Transverse colon (tissue), 4 donors: Measurements from ENCODE around the gene KCNH6. TPM values are rescaled to one million over a fixed set of nuclear protein-coding genes. Genes with fewer than 3 reads are reported as not detected.

ENCODE experiments used
- DNase-seq: peaks from one replicate; pipeline ENCODE4 v3.0.0-alpha.2; 2019
- H3K27ac ChIP-seq, 4 donors: fragments of 200-600 bp; sonication (generic); 2 replicates each; pipeline ENCODE4 v1.5.1; 2016 to 2018; ENCODE audit warnings: inconsistent platforms in 4 of 4
- H3K27me3 ChIP-seq: fragments of 200-600 bp; sonication (generic); 2 replicates; pipeline ENCODE4 v1.5.1; 2017; ENCODE audit warnings: inconsistent platforms
- H3K36me3 ChIP-seq, 4 donors: fragments of 200-600 bp; sonication (generic); 2 replicates each; pipeline ENCODE4 v1.5.1; 2017 to 2019; ENCODE audit warnings: inconsistent platforms in 4 of 4
- H3K4me1 ChIP-seq, 4 donors: fragments of 200-600 bp; sonication (generic); 2 replicates each; pipeline ENCODE4 v1.5.1; 2017 to 2020; ENCODE audit warnings: inconsistent platforms in 4 of 4
- H3K4me3 ChIP-seq, 4 donors: fragments of 200-600 bp; sonication (generic); 1 replicate in 1 of 4; 2 replicates in 3 of 4; pipeline versions ENCODE4 v1.5.1 to v1.6.1; 2017 to 2019; ENCODE audit warnings: inconsistent platforms in 4 of 4
- H3K9me3 ChIP-seq, 2 donors: fragments of 200-600 bp; sonication (generic); 2 replicates each; pipeline ENCODE4 v1.5.1; 2017 to 2019; ENCODE audit warnings: inconsistent platforms in 2 of 2
- CTCF ChIP-seq, 5 experiments: fragments of 200-600 bp in 3 of 5; fragments of 450-650 bp in 2 of 5; sonication (generic) in 3 of 5; IDR thresholded peaks; 1 replicate in 2 of 5; 2 replicates in 3 of 5; pipeline ENCODE4 v1.5.1; 2016 to 2017; ENCODE audit warnings: antibody characterized with exemption in 5 of 5, inconsistent platforms in 3 of 5, mild to moderate bottlenecking in 2 of 5, moderate library complexity in 1 of 5
- EP300 ChIP-seq: sonication (generic); formaldehyde crosslinking; IDR thresholded peaks from one replicate; pipeline ENCODE4 v1.6.1; 2017; ENCODE audit warnings: antibody characterized with exemption, low read depth
- POLR2A ChIP-seq: fragments of 450-650 bp; IDR thresholded peaks from one replicate; pipeline ENCODE4 v1.6.1; 2016; ENCODE audit warnings: antibody characterized with exemption, mild to moderate bottlenecking, moderate library complexity
- POLR2AphosphoS5 ChIP-seq, 3 donors: sonication (generic); formaldehyde crosslinking; IDR thresholded peaks; one replicate each; pipeline ENCODE4 v1.6.1; 2016; ENCODE audit warnings: antibody characterized with exemption in 3 of 3
- WGBS, 2 donors: methylation state at CpG; one replicate each; pipeline ENCODE4 v1.1.5; 2018; ENCODE audit warnings: low coverage in 1 of 2; 5-methylcytosine and 5-hydroxymethylcytosine counted together
- in situ Hi-C, 4 donors: fragments of 200-750 bp; cut with MboI; loops; one replicate each; pipeline versions ENCODE4 v1.15.0 to v1.15.1; 2017; ENCODE audit warnings: low sequenced_read_pairs in 3 of 4, low pct_ligation_motif_present in 1 of 4, low pct_unique_long_range_greater_than_20kb in 1 of 4
- intact Hi-C: fragments of 100-400 bp; cut with DNase I; formaldehyde crosslinking; loops from one replicate; pipeline ENCODE4 v1.15.1; 2023; ENCODE audit warnings: low total_unique reads
- total RNA-seq, 4 donors: library from RNA; depleted of rRNA; stranded (reverse); fragments of >200 nt; gene quantifications; one replicate each; pipeline ENCODE4 v1.1.0, GENCODE V29; 2016

The KCNH6 gene
- total RNA-seq, 4 donors from 2014 or later, result 0.48 to 0.96 TPM; not detected in 2

DNA sequence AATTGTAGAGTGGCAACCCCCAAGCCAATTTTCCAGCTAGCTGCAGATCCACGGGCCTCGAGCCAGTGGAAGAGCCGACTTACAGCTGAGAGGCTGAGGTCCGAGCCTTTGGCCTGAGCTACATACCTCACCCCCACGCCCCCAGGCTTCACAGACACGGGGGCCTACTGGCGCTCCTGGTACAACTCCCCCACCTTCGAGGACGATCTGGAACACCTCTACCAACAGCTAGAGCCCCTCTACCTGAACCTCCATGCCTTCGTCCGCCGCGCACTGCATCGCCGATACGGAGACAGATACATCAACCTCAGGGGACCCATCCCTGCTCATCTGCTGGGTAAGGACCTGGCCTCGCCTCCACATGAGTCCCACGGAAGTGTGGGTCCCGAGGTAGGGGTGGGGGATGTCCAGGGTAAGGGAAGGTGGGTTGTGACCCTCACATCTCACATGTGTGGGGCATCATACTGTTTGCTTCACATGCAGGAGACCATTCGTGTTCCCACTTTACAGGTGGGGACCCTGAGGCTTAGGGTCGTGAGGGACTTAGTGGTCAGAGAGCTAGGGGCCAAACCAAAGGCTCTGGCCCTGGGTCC is 42.9 kb upstream of the KCNH6 start:
- intact Hi-C loops (loop anchor here (5.0 kb wide), 1 partner anchor 48 kb away; no protein-coding TSS in a partner anchor), in situ Hi-C loops (no loop called here)
- Histone ChIP-seq H3K4me3 (no peak overlapping the region), H3K4me1 (peaks cover 14 to 27% (median 23%) of the 10 kb centered on the region in 4 donors), H3K27me3 (peaks cover 13% of the 10 kb centered on the region), H3K36me3 (no peaks in the 10 kb centered on the region), H3K9me3 (no peaks in the 10 kb centered on the region), H3K27ac (no peak overlapping the region)
- DNase-seq, result no peak
- 89% methylated on average over 21 of the region's 21 CpGs; no CpG with 5 or more reads in 1 of the 2 donors for WGBS, 2 donors
- no peak for TF ChIP-seq POLR2AphosphoS5 (IDR thresholded peaks at IDR 0.05)
- no peak for TF ChIP-seq CTCF (IDR thresholded peaks at IDR 0.05)
- no peak for TF ChIP-seq POLR2A
- TF ChIP-seq EP300, result no peak

DNA sequence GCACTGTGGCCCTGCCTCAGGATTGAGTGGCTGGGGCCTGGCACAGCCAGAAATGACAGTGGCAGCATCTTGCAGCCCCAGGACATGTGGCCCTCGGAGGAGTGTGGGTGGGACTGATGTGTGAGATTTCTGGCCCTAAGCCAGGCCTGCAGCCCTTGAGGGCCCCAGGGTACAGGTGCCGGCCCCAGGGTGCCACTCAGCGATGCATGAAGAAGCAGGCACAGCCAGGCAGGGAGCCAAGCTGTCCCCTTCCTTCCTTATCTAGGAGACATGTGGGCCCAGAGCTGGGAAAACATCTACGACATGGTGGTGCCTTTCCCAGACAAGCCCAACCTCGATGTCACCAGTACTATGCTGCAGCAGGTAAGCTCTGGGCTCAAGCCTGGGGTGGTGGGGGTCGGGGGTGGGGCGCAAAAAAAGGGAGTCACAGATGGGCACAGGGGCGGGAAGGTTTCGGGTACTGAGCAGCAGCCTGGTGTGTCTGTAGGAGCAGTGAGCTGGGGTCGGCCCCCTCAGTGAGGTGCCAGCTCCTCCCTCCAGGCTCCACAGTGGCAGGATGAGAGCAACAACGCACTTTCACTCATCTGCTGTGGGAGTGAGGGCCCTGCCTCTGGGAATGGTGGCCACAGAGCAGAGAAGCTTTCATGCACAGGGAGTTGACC is 42.2 kb upstream of the KCNH6 start:
- TF ChIP-seq POLR2AphosphoS5 (IDR thresholded peaks at IDR 0.05) (no peak), POLR2A (no peak), EP300 (no peak), CTCF (IDR thresholded peaks at IDR 0.05) (no peak)
- in situ Hi-C loops, result no loop called here
- intact Hi-C loops, result loop anchor here (5.0 kb wide), 1 partner anchor 49 kb away; no protein-coding TSS in a partner anchor
- H3K4me3 ChIP-seq, result no peak overlapping the region
- DNase-seq, result no peak
- WGBS, 2 donors, result 79 to 92% methylated on average over 4 to 11 of the region's 11 CpGs
- no peak overlapping the region for H3K27ac ChIP-seq
- peaks cover 14 to 27% (median 22%) of the 10 kb centered on the region in 4 donors for H3K4me1 ChIP-seq
- no peaks in the 10 kb centered on the region for H3K9me3 ChIP-seq
- peaks cover 13% of the 10 kb centered on the region for H3K27me3 ChIP-seq
- no peaks in the 10 kb centered on the region for H3K36me3 ChIP-seq

- intact Hi-C loops (loop anchor here (5.0 kb wide), 1 partner anchor 49 kb away; no protein-coding TSS in a partner anchor), in situ Hi-C loops (no loop called here)
- H3K4me1 ChIP-seq, result peaks cover 14 to 22% (median 18%) of the 10 kb centered on the region in 4 donors
- H3K9me3 ChIP-seq, result no peaks in the 10 kb centered on the region
- no peak for TF ChIP-seq CTCF (IDR thresholded peaks at IDR 0.05)
- TF ChIP-seq EP300, result no peak
- no peak overlapping the region for H3K27ac ChIP-seq
- no peak overlapping the region for H3K4me3 ChIP-seq
- H3K36me3 ChIP-seq, result no peaks in the 10 kb centered on the region
- WGBS, 2 donors, result 91% methylated on average over 16 of the region's 16 CpGs; no CpG with 5 or more reads in 1 of the 2 donors
- peaks cover 10% of the 10 kb centered on the region for H3K27me3 ChIP-seq
- DNase-seq, result no peak
These were observed 41.7 kb upstream of the KCNH6 start for GRCh38 chr17:63481488-63481870.

GRCh38 chr17:63482509-63482908 is 40.6 kb upstream of the KCNH6 start:
- intact Hi-C loops (loop anchor here (5.0 kb wide), 1 partner anchor 50 kb away; no protein-coding TSS in a partner anchor), in situ Hi-C loops (no loop called here)
- no peak for DNase-seq
- peaks cover 5% of the 10 kb centered on the region for H3K27me3 ChIP-seq
- H3K9me3 ChIP-seq, result no peaks in the 10 kb centered on the region
- H3K4me3 ChIP-seq, result no peak overlapping the region
- TF ChIP-seq POLR2AphosphoS5 (IDR thresholded peaks at IDR 0.05), result no peak
- no peak for TF ChIP-seq CTCF (IDR thresholded peaks at IDR 0.05)
- no peak for TF ChIP-seq EP300
- TF ChIP-seq POLR2A, result no peak
- H3K27ac ChIP-seq, result no peak overlapping the region
- WGBS, 2 donors, result 81% methylated on average over 16 of the region's 16 CpGs; no CpG with 5 or more reads in 1 of the 2 donors
- H3K36me3 ChIP-seq, result no peaks in the 10 kb centered on the region
- peaks cover 12 to 14% (median 13%) of the 10 kb centered on the region in 4 donors for H3K4me1 ChIP-seq
